Activated CD8-positive, alpha-beta memory T cell treated with anti-CD3 and anti-CD28 coated beads for 24 hours (primary cell): ENCODE measurements around the gene CELSR1.
A peak's percentile ranks its signal among the peaks of the same experiment; 100 is the strongest.

Experiments used
- DNase-seq: peaks from one replicate; pipeline ENCODE4 v3.0.0-alpha.2; 2020

The CELSR1 gene

GRCh38 chr22:46439576-46440465, 97.6 kb downstream of the CELSR1 start:
- DNase-seq: no peak

- DNase-seq: no peak
These were observed 98.3 kb downstream of the CELSR1 start for GRCh38 chr22:46439111-46439510.

- DNase-seq: no peak
These were observed 99.6 kb downstream of the CELSR1 start for GRCh38 chr22:46437671-46438440.

GRCh38 chr22:46436595-46437175, 100.7 kb downstream of the CELSR1 start:
- no peak for DNase-seq

- DNase-seq: no peak
These were observed 104.1 kb downstream of the CELSR1 start for GRCh38 chr22:46433318-46433717.

- peak; percentile 72 for DNase-seq
These were observed 105.0 kb downstream of the CELSR1 start for GRCh38 chr22:46432164-46433068.

GRCh38 chr22:46430961-46431838, 106.2 kb downstream of the CELSR1 start:
- DNase-seq: no peak

- DNase-seq: no peak
These were observed 108.0 kb downstream of the CELSR1 start for GRCh38 chr22:46429325-46429853.

GRCh38 chr22:46428602-46429324, 108.7 kb downstream of the CELSR1 start:
- no peak for DNase-seq

GRCh38 chr22:46428171-46428570, 109.2 kb downstream of the CELSR1 start:
- no peak for DNase-seq

- DNase-seq: no peak
These were observed 112.4 kb downstream of the CELSR1 start for GRCh38 chr22:46425016-46425415.

GRCh38 chr22:46424496-46424895, 112.9 kb downstream of the CELSR1 start:
- no peak for DNase-seq

- no peak for DNase-seq
These were observed 114.5 kb downstream of the CELSR1 start for GRCh38 chr22:46422896-46423295.

GRCh38 chr22:46421267-46421666, 116.2 kb downstream of the CELSR1 start:
- no peak for DNase-seq

GRCh38 chr22:46419754-46420571, 117.5 kb downstream of the CELSR1 start:
- no peak for DNase-seq

GRCh38 chr22:46418827-46419226, 118.6 kb downstream of the CELSR1 start:
- no peak for DNase-seq

GRCh38 chr22:46417769-46418168, 119.7 kb downstream of the CELSR1 start:
- DNase-seq: no peak

- no peak for DNase-seq
These were observed 120.4 kb downstream of the CELSR1 start for GRCh38 chr22:46416891-46417580.

GRCh38 chr22:46416520-46416871, 120.9 kb downstream of the CELSR1 start:
- no peak for DNase-seq
